ENCODE data around the gene PHACTR3. TPM values are rescaled to one million over a fixed set of nuclear protein-coding genes. Genes with fewer than 3 reads are reported as not detected.

Gene PHACTR3
- total RNA-seq, 1 experiment from 2014 or later = not detected

DNA sequence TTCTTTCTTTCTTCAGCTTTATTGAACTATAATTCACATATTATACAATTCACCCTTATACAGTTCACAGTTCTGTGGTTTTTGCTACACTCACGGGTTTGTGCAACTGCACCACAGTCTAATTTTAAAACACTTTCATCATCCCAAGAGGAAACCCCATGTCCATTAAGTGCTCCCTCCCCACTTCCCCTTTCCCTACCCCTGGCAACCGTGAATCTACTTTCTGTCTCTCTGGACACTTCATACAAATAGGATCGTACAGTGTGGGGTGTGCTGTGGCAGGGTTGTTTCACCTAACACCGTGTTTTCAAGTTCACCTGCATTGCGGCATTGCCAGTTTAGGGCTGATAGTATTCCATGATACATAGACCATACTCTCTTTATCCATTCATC lies 118.8 kb downstream of the PHACTR3 start:
- no peak for TF ChIP-seq SRF (IDR thresholded peaks at IDR 0.05; ENCODE audit: low read depth)
- TF ChIP-seq, protein P1, sequence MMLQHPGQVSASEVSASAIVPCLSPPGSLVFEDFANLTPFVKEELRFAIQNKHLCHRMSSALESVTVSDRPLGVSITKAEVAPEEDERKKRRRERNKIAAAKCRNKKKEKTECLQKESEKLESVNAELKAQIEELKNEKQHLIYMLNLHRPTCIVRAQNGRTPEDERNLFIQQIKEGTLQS (IDR thresholded peaks at IDR 0.05) = no peak
- no peak for TF ChIP-seq RAD21 (IDR thresholded peaks at IDR 0.05; ENCODE audit: low read depth)
- TF ChIP-seq EZH2phosphoT487 (IDR thresholded peaks at IDR 0.05; ENCODE audit: borderline replicate concordance) = no peak
- TF ChIP-seq, protein P2, sequence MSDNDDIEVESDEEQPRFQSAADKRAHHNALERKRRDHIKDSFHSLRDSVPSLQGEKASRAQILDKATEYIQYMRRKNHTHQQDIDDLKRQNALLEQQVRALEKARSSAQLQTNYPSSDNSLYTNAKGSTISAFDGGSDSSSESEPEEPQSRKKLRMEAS (IDR thresholded peaks at IDR 0.05) = no peak
- no peak for TF ChIP-seq SP1 (IDR thresholded peaks at IDR 0.05; ENCODE audit: low read depth)
- TF ChIP-seq TCF7L2 (IDR thresholded peaks at IDR 0.05; ENCODE audit: borderline replicate concordance, extremely low read depth, insufficient read depth, insufficient read length) = no peak
- TF ChIP-seq CBX3 (IDR thresholded peaks at IDR 0.05; ENCODE audit: low read depth) = no peak
- no peak for TF ChIP-seq FOSL1 (IDR thresholded peaks at IDR 0.05; ENCODE audit: low read depth)
- TF ChIP-seq CEBPB (IDR thresholded peaks at IDR 0.05; ENCODE audit: low read depth) = no peak
- TF ChIP-seq, protein P3, sequence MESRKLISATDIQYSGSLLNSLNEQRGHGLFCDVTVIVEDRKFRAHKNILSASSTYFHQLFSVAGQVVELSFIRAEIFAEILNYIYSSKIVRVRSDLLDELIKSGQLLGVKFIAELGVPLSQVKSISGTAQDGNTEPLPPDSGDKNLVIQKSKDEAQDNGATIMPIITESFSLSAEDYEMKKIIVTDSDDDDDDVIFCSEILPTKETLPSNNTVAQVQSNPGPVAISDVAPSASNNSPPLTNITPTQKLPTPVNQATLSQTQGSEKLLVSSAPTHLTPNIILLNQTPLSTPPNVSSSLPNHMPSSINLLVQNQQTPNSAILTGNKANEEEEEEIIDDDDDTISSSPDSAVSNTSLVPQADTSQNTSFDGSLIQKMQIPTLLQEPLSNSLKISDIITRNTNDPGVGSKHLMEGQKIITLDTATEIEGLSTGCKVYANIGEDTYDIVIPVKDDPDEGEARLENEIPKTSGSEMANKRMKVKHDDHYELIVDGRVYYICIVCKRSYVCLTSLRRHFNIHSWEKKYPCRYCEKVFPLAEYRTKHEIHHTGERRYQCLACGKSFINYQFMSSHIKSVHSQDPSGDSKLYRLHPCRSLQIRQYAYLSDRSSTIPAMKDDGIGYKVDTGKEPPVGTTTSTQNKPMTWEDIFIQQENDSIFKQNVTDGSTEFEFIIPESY (IDR thresholded peaks at IDR 0.05; ENCODE audit: extremely low read depth, insufficient replicate concordance, low read length) = no peak
- no peak for TF ChIP-seq EGR1 (IDR thresholded peaks at IDR 0.05; ENCODE audit: low read depth)
- no peak for TF ChIP-seq ZFX (IDR thresholded peaks at IDR 0.05)
- no peak for TF ChIP-seq EZH2 (IDR thresholded peaks at IDR 0.05)
- no peak for TF ChIP-seq POLR2A (IDR thresholded peaks at IDR 0.05; ENCODE audit: borderline replicate concordance, extremely low read depth, insufficient read depth, insufficient read length)
- TF ChIP-seq, protein P4, sequence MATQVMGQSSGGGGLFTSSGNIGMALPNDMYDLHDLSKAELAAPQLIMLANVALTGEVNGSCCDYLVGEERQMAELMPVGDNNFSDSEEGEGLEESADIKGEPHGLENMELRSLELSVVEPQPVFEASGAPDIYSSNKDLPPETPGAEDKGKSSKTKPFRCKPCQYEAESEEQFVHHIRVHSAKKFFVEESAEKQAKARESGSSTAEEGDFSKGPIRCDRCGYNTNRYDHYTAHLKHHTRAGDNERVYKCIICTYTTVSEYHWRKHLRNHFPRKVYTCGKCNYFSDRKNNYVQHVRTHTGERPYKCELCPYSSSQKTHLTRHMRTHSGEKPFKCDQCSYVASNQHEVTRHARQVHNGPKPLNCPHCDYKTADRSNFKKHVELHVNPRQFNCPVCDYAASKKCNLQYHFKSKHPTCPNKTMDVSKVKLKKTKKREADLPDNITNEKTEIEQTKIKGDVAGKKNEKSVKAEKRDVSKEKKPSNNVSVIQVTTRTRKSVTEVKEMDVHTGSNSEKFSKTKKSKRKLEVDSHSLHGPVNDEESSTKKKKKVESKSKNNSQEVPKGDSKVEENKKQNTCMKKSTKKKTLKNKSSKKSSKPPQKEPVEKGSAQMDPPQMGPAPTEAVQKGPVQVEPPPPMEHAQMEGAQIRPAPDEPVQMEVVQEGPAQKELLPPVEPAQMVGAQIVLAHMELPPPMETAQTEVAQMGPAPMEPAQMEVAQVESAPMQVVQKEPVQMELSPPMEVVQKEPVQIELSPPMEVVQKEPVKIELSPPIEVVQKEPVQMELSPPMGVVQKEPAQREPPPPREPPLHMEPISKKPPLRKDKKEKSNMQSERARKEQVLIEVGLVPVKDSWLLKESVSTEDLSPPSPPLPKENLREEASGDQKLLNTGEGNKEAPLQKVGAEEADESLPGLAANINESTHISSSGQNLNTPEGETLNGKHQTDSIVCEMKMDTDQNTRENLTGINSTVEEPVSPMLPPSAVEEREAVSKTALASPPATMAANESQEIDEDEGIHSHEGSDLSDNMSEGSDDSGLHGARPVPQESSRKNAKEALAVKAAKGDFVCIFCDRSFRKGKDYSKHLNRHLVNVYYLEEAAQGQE (IDR thresholded peaks at IDR 0.05; ENCODE audit: low read depth) = no peak
- TF ChIP-seq POLR2AphosphoS5 (IDR thresholded peaks at IDR 0.05; ENCODE audit: low read depth, low read length) = no peak
- TF ChIP-seq SIN3A (IDR thresholded peaks at IDR 0.05; ENCODE audit: low read depth) = no peak
- TF ChIP-seq ELF1 (IDR thresholded peaks at IDR 0.05; ENCODE audit: borderline replicate concordance, low read depth) = no peak
- TF ChIP-seq ZNF274 (IDR thresholded peaks at IDR 0.05; ENCODE audit: low read depth, low read length) = no peak
- no peaks in the 10 kb centered on the region for H3K79me2 ChIP-seq (ENCODE audit: insufficient read depth, low read length)
- H3K36me3 ChIP-seq (ENCODE audit: control insufficient read depth in 1 of 2, insufficient read depth in 2 of 2, low read length in 2 of 2) = no peaks in the 10 kb centered on the region
- H3K27ac ChIP-seq (ENCODE audit: low read depth, low read length) = no peak overlapping the region
- no peak for ATAC-seq
- no peak overlapping the region for H3K4me3 ChIP-seq (replicated peaks in 1 of 2; ENCODE audit: low read depth in 1 of 2, low read length in 2 of 2)
- intact Hi-C loops (cut with micrococcal nuclease) = no loop called here
- RAD21 ChIA-PET (ENCODE audit: low non-redundant PET in 1 of 2, low total read pairs in 2 of 2, uncharacterized antibody in 2 of 2, unreplicated experiment in 2 of 2) = no interaction called here
- 0 out of 2 replicates have a peak, but pooled peaks cover 6% of the 10 kb centered on the region for H3K27me3 ChIP-seq (ENCODE audit: insufficient read depth, low read length)
- no peak for DNase-seq (ENCODE audit: low read depth, low spot score)
- H4K20me1 ChIP-seq (ENCODE audit: insufficient read depth) = no peaks in the 10 kb centered on the region
- no peaks in the 10 kb centered on the region for H3K4me1 ChIP-seq (ENCODE audit: control insufficient read depth in 1 of 2, insufficient read depth in 2 of 2, low read length in 2 of 2)
- H3K9me3 ChIP-seq (ENCODE audit: control insufficient read depth in 1 of 2, insufficient read depth in 1 of 2, low read depth in 1 of 2, low read length in 2 of 2) = no peaks in the 10 kb centered on the region
- CTCF ChIA-PET = no interaction called here
- H3K4me2 ChIP-seq (ENCODE audit: low read length) = no peak overlapping the region
- no peak overlapping the region for H3K9ac ChIP-seq (ENCODE audit: low read length)
- POLR2A ChIA-PET = no interaction called here
- H2AFZ ChIP-seq (ENCODE audit: low read depth, low read length, poor library complexity, severe bottlenecking) = no peak overlapping the region
- no TSS peak for BruUV-seq (replicated peaks)
- H3K9me2 ChIP-seq (ENCODE audit: insufficient read depth) = no peaks in the 10 kb centered on the region

Measured in HCT116 (cell line).